GM12878 (cell line): ENCODE measurements around the gene KCNS3. TPM values are rescaled to one million over a fixed set of nuclear protein-coding genes. Genes with fewer than 3 reads are reported as not detected.

ENCODE experiments used
- BACH1 ChIP-seq: fragments of 450-650 bp; IDR thresholded peaks from 2 replicates; pipeline ENCODE4 v1.6.1; 2017; ENCODE audit warnings: mild to moderate bottlenecking, borderline replicate concordance
- BCL3 ChIP-seq: IDR thresholded peaks from 2 replicates; pipeline ENCODE4 v1.6.1; 2011; ENCODE audit warnings: borderline replicate concordance, low read depth, mild to moderate bottlenecking, moderate library complexity, low read length; ENCODE audit not compliant: insufficient read depth, poor library complexity, severe bottlenecking
- BCLAF1 ChIP-seq: fragments of 450-650 bp; IDR thresholded peaks from 2 replicates; pipeline ENCODE4 v1.6.1; 2017; ENCODE audit warnings: antibody characterized with exemption, mild to moderate bottlenecking, moderate library complexity
- CEBPB ChIP-seq, 2 experiments: fragments of 150-350 bp in 1 of 2; IDR thresholded peaks; 2 replicates each; pipeline ENCODE4 v1.6.1; 2012 to 2014; ENCODE audit warnings: low read depth in 2 of 2, low read length in 2 of 2, borderline replicate concordance in 1 of 2, inconsistent platforms in 1 of 2
- HDGF ChIP-seq: fragments of 450-650 bp; IDR thresholded peaks from 2 replicates; pipeline ENCODE4 v1.6.1; 2016; ENCODE audit warnings: antibody characterized with exemption
- MYB ChIP-seq: fragments of 150-350 bp; IDR thresholded peaks from 2 replicates; pipeline ENCODE4 v1.6.1; 2014; ENCODE audit warnings: mild to moderate bottlenecking, low read depth, low read length, borderline replicate concordance
- PAX8 ChIP-seq: fragments of 450-650 bp; IDR thresholded peaks from 2 replicates; pipeline ENCODE4 v1.6.1; 2017; ENCODE audit warnings: mild to moderate bottlenecking, moderate library complexity
- RAD21 ChIP-seq: IDR thresholded peaks from 2 replicates; pipeline ENCODE4 v1.6.1; 2011; ENCODE audit warnings: mild to moderate bottlenecking, low read depth, low read length, moderate library complexity; ENCODE audit not compliant: insufficient read depth
- RBBP5 ChIP-seq: fragments of 200-600 bp; sonication (generic); conservative IDR thresholded peaks from 2 replicates; pipeline ENCODE4 v1.6.1; 2016
- RELA ChIP-seq: fragments of 450-650 bp; IDR thresholded peaks from 2 replicates; pipeline ENCODE4 v1.8.0; 2014; ENCODE audit warnings: borderline replicate concordance; ENCODE audit not compliant: partially characterized antibody
- RUNX3 ChIP-seq: IDR thresholded peaks from 2 replicates; pipeline ENCODE4 v1.6.1; 2012; ENCODE audit warnings: low read length, inconsistent platforms
- SPI1 ChIP-seq: IDR thresholded peaks from 2 replicates; pipeline ENCODE4 v1.6.1; 2011; ENCODE audit warnings: low read depth, mild to moderate bottlenecking, low read length, moderate library complexity, borderline replicate concordance; ENCODE audit not compliant: insufficient read depth
- YY1 ChIP-seq: IDR thresholded peaks from 2 replicates; pipeline ENCODE4 v1.6.1; 2011; ENCODE audit warnings: low read depth, mild to moderate bottlenecking, low read length
- ZBTB11 ChIP-seq: fragments of 450-650 bp; formaldehyde crosslinking; IDR thresholded peaks from 2 replicates; pipeline ENCODE4 v1.5.0; 2022; ENCODE audit warnings: mild to moderate bottlenecking, missing genetic modification characterization
- polyA plus RNA-seq, 11 experiments: library from polyadenylated mRNA; depleted of rRNA in 4 of 11; unstranded in 6 of 11; stranded (reverse) in 5 of 11; fragments of >200 nt; fragmentation: Nextera tagmentation in 4 of 11; fragmentation: Illumina TruSeq in 1 of 11; extraction: Ambion mirVana in 4 of 11; extraction: Trizol in 1 of 11; gene quantifications; 1 replicate in 1 of 11; 2 replicates in 10 of 11; pipeline versions ENCODE4 v1.2.1 to v1.2.3, GENCODE V29; 2011 to 2016; ENCODE audit warnings: inconsistent platforms in 2 of 11, missing spikeins in 2 of 11, low read depth in 1 of 11
- total RNA-seq, 4 experiments: library from RNA; depleted of rRNA in 3 of 4; stranded (reverse); fragments of >200 nt in 3 of 4; fragmentation: Illumina TruSeq in 1 of 4; extraction: Trizol in 1 of 4; gene quantifications; 2 replicates each; pipeline versions ENCODE4 v1.2.1 to v1.2.3, GENCODE V29; 2013 to 2021

Gene KCNS3
- total and polyA plus RNA-seq, 10 of the 15 experiments (the other 5 are each of a cell fraction or from before 2014, with no cell fraction given), result not detected

- TF ChIP-seq BCL3 (no peak), HDGF (no peak), RELA (no peak), RBBP5 (no peak), RAD21 (no peak), SPI1 (no peak), ZBTB11 (CRISPR knock-in tag) (no peak), BACH1 (no peak), PAX8 (no peak), CEBPB (IDR thresholded peaks at IDR 0.05; ENCODE audit: borderline replicate concordance in 1 of 2, low read depth in 2 of 2, low read length in 2 of 2) (no peak), BCLAF1 (no peak), MYB (no peak), YY1 (no peak), RUNX3 (no peak)
These were observed 80.9 kb downstream of the KCNS3 start (continued) for GRCh38 chr2:17959356-17959755.
